Fibroblast of skin of scalp (primary cell): ENCODE data around the gene TRIP12.

Experiments used
- DNase-seq: peaks from one replicate; pipeline ENCODE4 v3.0.0-alpha.2; 2013

TRIP12 gene

GRCh38 chr2:229714080-229714735 lies 207.6 kb downstream of the TRIP12 start, which contains the start of gene DNER:
Gene DNER, minus strand, starts transcription at chr2:229714555. Its CDS starts 132 bp downstream, at chr2:229714423.
- peak; percentile 2 for DNase-seq
